Progenitor cell of endocrine pancreas (in vitro differentiated cells): ENCODE results near the gene GPR107. TPM values are rescaled to one million over a fixed set of nuclear protein-coding genes. Genes with fewer than 3 reads are reported as not detected.

Source experiments
- DNase-seq: peaks from one replicate; pipeline ENCODE4 v3.0.0; 2021; ENCODE audit warnings: low spot score; ENCODE audit not compliant: unreplicated experiment
- H3K27ac Mint-ChIP-seq: 2 replicates; pipeline ENCODE4 v1.8.0; 2021; ENCODE audit warnings: mild to moderate bottlenecking, moderate library complexity, mixed read lengths
- H3K27me3 Mint-ChIP-seq: 2 replicates; pipeline ENCODE4 v1.8.0; 2021; ENCODE audit warnings: mixed read lengths
- H3K36me3 Mint-ChIP-seq: 2 replicates; pipeline ENCODE4 v1.8.0; 2022; ENCODE audit warnings: mixed read lengths; ENCODE audit not compliant: insufficient read depth
- H3K4me1 Mint-ChIP-seq: 2 replicates; pipeline ENCODE4 v1.8.0; 2021; ENCODE audit warnings: low read depth, mixed read lengths
- H3K4me3 Mint-ChIP-seq: 2 replicates; pipeline ENCODE4 v1.8.0; 2021; ENCODE audit warnings: low read depth, mild to moderate bottlenecking, moderate library complexity, mixed read lengths
- H3K9me3 Mint-ChIP-seq: 2 replicates; pipeline ENCODE4 v1.8.0; 2021; ENCODE audit warnings: low read depth, mixed read lengths
- total RNA-seq: library from RNA; stranded (reverse); gene quantifications from 2 replicates; pipeline ENCODE4 v1.2.1, GENCODE V29; 2021
- TF ChIP-seq, protein P1 (sequence below): fragments of 200-600 bp; sonication (generic); IDR thresholded peaks from one replicate; pipeline ENCODE4 v1.5.0; 2021; ENCODE audit warnings: antibody characterized with exemption, mild to moderate bottlenecking; ENCODE audit not compliant: unreplicated experiment

Gene GPR107
- total RNA-seq, 1 donor from 2014 or later = 48.7 TPM

DNA sequence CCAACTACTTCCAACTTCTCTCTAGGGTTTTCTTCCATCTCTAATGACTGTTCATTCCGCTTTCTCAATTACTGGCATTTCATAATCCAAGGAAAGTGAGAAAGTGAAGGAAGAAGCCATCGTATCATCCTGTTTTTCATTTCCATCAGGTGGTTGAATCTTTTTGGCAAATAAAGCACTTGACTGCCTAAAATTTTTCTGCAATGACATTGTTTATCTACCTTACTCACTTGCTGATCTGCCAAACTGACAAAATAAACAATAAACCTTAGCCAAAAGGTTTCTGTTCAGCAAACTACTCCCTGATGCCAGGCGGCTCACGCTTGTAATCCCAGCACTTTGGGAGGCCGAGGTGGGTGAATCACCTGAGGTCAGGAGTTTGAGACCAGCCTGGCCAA lies 29.1 kb upstream of the GPR107 start:
- Mint-ChIP-seq H3K36me3 (no peaks in the 10 kb centered on the region), H3K4me3 (no peak overlapping the region)

DNA sequence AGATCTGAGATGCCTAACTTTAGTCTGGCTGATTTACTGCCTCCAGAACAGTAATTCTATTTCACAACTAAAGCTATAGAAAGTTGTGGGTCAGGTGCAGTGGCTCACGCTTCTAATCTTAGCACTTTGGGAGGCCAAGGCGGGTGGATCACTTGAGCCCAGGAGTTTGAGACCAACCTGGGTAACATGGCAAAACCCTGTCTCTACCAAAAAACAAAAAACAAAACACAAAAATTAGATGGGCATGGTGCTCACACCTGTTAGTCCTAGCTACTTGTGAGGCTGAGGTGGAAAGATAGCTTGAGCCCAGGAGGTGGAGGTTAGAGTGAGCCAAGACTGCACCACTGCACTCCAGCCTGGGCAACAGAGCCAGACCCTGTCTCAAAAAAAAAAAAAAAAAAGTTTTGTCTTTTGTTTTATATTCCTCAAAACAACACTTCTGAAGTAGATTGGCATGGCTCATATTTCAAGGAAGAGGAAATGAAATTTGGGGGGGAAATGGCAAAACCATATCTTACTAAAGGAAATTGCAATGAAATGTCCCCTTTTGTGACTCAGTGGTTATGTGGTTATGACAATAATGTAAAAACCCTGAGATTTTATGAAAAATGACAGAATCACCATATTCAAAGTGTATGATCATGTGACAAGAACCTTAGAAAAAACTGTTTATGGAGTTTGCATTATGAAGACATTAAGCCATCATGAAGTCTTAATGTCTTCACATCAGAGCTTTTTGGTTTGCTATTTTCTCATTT lies 26.9 kb upstream of the GPR107 start:
- H3K4me3 Mint-ChIP-seq = no peak overlapping the region
- no peak for DNase-seq
- no peaks in the 10 kb centered on the region for H3K27me3 Mint-ChIP-seq
- H3K27ac Mint-ChIP-seq = no peak overlapping the region
- H3K36me3 Mint-ChIP-seq = no peaks in the 10 kb centered on the region
- no peaks in the 10 kb centered on the region for H3K9me3 Mint-ChIP-seq
- TF ChIP-seq, protein P1, sequence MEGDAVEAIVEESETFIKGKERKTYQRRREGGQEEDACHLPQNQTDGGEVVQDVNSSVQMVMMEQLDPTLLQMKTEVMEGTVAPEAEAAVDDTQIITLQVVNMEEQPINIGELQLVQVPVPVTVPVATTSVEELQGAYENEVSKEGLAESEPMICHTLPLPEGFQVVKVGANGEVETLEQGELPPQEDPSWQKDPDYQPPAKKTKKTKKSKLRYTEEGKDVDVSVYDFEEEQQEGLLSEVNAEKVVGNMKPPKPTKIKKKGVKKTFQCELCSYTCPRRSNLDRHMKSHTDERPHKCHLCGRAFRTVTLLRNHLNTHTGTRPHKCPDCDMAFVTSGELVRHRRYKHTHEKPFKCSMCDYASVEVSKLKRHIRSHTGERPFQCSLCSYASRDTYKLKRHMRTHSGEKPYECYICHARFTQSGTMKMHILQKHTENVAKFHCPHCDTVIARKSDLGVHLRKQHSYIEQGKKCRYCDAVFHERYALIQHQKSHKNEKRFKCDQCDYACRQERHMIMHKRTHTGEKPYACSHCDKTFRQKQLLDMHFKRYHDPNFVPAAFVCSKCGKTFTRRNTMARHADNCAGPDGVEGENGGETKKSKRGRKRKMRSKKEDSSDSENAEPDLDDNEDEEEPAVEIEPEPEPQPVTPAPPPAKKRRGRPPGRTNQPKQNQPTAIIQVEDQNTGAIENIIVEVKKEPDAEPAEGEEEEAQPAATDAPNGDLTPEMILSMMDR = no peak
- H3K4me1 Mint-ChIP-seq = peaks cover 8% of the 10 kb centered on the region

More for the DNA sequence above, 29.1 kb upstream of the GPR107 start:
- Mint-ChIP-seq H3K27ac (no peak overlapping the region), H3K9me3 (no peaks in the 10 kb centered on the region), H3K4me1 (peaks cover 8% of the 10 kb centered on the region), H3K27me3 (no peaks in the 10 kb centered on the region)
- TF ChIP-seq, protein P1 = no peak
- DNase-seq = no peak

DNA sequence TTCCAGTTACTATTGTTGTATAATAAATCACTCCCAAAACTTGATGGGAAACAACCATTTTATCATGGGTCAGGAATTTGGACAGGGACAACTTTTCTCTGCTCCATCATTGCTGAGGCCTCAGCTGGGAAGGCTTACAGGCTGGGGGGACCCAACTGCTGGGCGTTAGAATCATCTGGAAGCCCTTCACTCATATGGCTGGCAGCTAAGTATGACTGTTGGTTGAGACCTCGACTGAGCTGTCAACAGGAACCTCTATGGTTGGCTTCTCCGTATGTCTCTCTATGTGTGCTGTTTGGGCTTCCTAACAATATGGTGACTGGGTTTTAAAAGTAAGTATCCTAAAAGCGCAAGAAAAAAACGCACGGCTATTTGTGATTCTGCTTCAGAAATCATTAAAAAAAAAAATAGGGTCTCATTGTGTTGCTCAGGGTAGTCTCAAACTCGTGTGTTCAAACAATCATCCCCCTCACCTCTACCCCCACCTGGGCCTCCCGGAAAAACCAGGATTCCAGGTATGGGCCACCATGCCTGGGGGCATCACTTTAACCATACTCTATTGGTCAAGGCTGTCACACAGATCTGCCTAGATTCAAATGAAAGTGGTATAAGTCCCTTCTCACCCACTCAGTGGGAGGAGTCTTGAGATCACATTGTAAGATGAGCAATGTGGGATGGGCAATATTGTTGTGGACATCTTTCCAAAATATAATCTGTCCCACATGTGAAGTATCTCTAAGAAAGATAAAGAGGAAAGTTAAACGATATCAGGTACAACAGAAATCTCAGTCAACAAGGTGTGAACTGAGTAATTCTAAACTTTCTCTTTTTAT lies 26.0 kb upstream of the GPR107 start:
- H3K4me3 Mint-ChIP-seq = no peak overlapping the region
- no peak overlapping the region for H3K27ac Mint-ChIP-seq
- H3K27me3 Mint-ChIP-seq = no peaks in the 10 kb centered on the region
- H3K9me3 Mint-ChIP-seq = no peaks in the 10 kb centered on the region
- H3K36me3 Mint-ChIP-seq = no peaks in the 10 kb centered on the region
- no peak for DNase-seq
- TF ChIP-seq, protein P1 = no peak
- H3K4me1 Mint-ChIP-seq = peaks cover 8% of the 10 kb centered on the region

DNA sequence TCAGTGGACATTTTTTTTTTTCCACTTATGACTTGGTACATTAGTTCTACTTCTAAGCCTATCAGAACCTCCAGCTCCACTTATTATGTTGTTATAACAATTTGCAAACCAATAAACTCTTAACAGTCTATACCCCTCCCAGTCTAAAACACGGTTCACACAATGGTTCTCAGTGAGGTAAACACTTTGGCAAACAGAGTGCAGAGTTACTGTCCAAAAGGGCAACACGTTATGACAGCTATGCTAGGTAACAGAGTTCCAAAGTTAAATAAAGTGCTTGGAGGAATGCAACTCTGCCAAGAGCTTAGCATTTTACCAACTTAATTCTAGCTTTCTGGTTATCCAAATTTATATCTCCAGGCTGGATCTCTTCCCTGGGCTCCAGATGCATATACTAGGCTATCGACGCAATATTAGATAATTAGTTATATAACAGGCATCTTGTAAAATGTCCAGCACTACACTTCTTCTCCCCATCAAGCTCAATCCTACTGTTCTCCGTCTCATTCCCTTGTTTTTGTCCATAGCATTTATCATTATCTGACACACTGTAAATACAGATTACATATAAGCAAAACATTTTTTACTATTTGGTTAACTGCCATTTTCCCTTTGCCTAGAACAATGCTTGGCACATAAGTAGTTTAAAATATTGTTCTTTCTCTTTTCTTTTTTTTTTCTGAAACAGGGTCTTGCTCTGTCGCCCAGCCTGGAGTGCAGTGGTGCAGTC lies 25.0 kb upstream of the GPR107 start:
- Mint-ChIP-seq H3K36me3 (no peaks in the 10 kb centered on the region), H3K27me3 (no peaks in the 10 kb centered on the region), H3K9me3 (no peaks in the 10 kb centered on the region), H3K27ac (no peak overlapping the region), H3K4me3 (no peak overlapping the region), H3K4me1 (peaks cover 8% of the 10 kb centered on the region)
- TF ChIP-seq, protein P1 = no peak
- no peak for DNase-seq
